Gastroesophageal sphincter (tissue), 4 donors: ENCODE measurements around the gene GLUL. TPM values are rescaled to one million over a fixed set of nuclear protein-coding genes. Genes with fewer than 3 reads are reported as not detected.

Source experiments
- ATAC-seq: fragments of 150-250 bp; one replicate; pipeline ENCODE4 v1.9.1; 2016; ENCODE audit warnings: mild to moderate bottlenecking, moderate library complexity
- H3K27ac ChIP-seq, 4 donors: fragments of 200-600 bp; sonication (generic) in 3 of 4; 1 replicate in 3 of 4; 2 replicates in 1 of 4; pipeline ENCODE4 v1.5.1; 2016 to 2019
- H3K27me3 ChIP-seq: fragments of 200-600 bp; sonication (generic); one replicate; pipeline ENCODE4 v1.5.1; 2019
- H3K36me3 ChIP-seq, 2 donors: fragments of 200-600 bp; sonication (generic); one replicate each; pipeline ENCODE4 v1.5.1; 2019; ENCODE audit warnings: control low read depth in 1 of 2
- H3K4me1 ChIP-seq, 3 donors: fragments of 200-600 bp; sonication (generic); 1 replicate in 2 of 3; 2 replicates in 1 of 3; pipeline ENCODE4 v1.5.1; 2016 to 2019; ENCODE audit warnings: control low read depth in 2 of 3
- H3K4me3 ChIP-seq, 2 donors: fragments of 200-600 bp; sonication (generic); one replicate each; pipeline ENCODE4 v1.5.1; 2019; ENCODE audit warnings: mild to moderate bottlenecking in 1 of 2, moderate library complexity in 1 of 2
- H3K9me3 ChIP-seq, 3 donors: fragments of 200-600 bp; sonication (generic); one replicate each; pipeline ENCODE4 v1.5.1; 2017 to 2019; ENCODE audit warnings: control low read depth in 2 of 3
- EP300 ChIP-seq: sonication (generic); formaldehyde crosslinking; IDR thresholded peaks from one replicate; pipeline ENCODE4 v1.6.1; 2017; ENCODE audit warnings: antibody characterized with exemption, mild to moderate bottlenecking
- POLR2A ChIP-seq, 2 donors: fragments of 450-650 bp; IDR thresholded peaks; one replicate each; pipeline ENCODE4 v1.6.1; 2017; ENCODE audit warnings: antibody characterized with exemption in 2 of 2, mild to moderate bottlenecking in 2 of 2, moderate library complexity in 1 of 2
- POLR2AphosphoS5 ChIP-seq: sonication (generic); formaldehyde crosslinking; IDR thresholded peaks from one replicate; pipeline ENCODE4 v1.6.1; 2017; ENCODE audit warnings: antibody characterized with exemption
- WGBS, 2 donors: methylation state at CpG; one replicate each; pipeline ENCODE4 v1.1.5; 2018; ENCODE audit warnings: low coverage in 1 of 2; 5-methylcytosine and 5-hydroxymethylcytosine counted together
- total RNA-seq, 4 donors: library from RNA; depleted of rRNA; stranded (reverse); fragments of >200 nt; gene quantifications; one replicate each; pipeline ENCODE4 v1.1.0, GENCODE V29; 2016
- TF ChIP-seq, protein P1 (sequence below), 4 experiments: fragments of 200-600 bp in 2 of 4; fragments of 450-650 bp in 2 of 4; sonication (generic) in 1 of 4; IDR thresholded peaks; one replicate each; pipeline ENCODE4 v1.5.1; 2017 to 2019; ENCODE audit warnings: antibody characterized with exemption in 4 of 4, mild to moderate bottlenecking in 2 of 4, moderate library complexity in 2 of 4

Gene GLUL
- total RNA-seq, 4 donors from 2014 or later: 2,239 to 3,071 (median 2,830) TPM

DNA sequence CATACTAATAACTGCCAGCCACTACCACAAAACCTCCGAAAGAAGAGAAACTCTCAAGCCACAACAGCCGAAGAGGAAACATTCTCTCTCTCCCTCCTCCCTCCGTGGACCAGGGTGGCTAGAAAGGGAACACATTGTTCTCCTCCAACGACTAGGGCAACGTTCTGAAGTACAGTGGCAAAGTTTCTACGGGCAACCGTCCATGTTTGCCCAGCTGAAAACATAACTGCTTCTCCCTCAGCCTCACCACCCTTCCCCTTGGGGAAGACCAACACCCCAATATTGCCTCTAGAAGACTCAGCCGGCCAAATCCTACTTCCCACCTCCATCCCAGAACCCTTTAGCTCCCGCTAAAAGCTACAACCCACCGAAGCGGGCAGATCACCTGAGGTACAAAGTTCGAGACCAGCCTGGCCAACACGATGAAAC, 2.0 kb downstream of the GLUL start:
- Histone ChIP-seq H3K27ac (peak overlapping the region; percentile 90 to 100 (median 98)), H3K4me1 (peaks cover 3 to 63% (median 12%) of the 10 kb centered on the region in 3 donors), H3K4me3 (peak overlapping the region; percentile 90 to 97), H3K27me3 (no peaks in the 10 kb centered on the region), H3K36me3 (peaks cover 7 to 56% of the 10 kb centered on the region in 2 donors), H3K9me3 (no peaks in the 10 kb centered on the region)
- ATAC-seq: no peak
- WGBS, 2 donors: 0 to 4% methylated on average over 7 to 10 of the region's 13 CpGs
- TF ChIP-seq, protein P1, sequence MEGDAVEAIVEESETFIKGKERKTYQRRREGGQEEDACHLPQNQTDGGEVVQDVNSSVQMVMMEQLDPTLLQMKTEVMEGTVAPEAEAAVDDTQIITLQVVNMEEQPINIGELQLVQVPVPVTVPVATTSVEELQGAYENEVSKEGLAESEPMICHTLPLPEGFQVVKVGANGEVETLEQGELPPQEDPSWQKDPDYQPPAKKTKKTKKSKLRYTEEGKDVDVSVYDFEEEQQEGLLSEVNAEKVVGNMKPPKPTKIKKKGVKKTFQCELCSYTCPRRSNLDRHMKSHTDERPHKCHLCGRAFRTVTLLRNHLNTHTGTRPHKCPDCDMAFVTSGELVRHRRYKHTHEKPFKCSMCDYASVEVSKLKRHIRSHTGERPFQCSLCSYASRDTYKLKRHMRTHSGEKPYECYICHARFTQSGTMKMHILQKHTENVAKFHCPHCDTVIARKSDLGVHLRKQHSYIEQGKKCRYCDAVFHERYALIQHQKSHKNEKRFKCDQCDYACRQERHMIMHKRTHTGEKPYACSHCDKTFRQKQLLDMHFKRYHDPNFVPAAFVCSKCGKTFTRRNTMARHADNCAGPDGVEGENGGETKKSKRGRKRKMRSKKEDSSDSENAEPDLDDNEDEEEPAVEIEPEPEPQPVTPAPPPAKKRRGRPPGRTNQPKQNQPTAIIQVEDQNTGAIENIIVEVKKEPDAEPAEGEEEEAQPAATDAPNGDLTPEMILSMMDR (IDR thresholded peaks at IDR 0.05): no peak
- TF ChIP-seq POLR2AphosphoS5: peak; percentile 70
- TF ChIP-seq POLR2A (IDR thresholded peaks at IDR 0.05): peak; percentile 21 to 27
- no peak for TF ChIP-seq EP300

DNA sequence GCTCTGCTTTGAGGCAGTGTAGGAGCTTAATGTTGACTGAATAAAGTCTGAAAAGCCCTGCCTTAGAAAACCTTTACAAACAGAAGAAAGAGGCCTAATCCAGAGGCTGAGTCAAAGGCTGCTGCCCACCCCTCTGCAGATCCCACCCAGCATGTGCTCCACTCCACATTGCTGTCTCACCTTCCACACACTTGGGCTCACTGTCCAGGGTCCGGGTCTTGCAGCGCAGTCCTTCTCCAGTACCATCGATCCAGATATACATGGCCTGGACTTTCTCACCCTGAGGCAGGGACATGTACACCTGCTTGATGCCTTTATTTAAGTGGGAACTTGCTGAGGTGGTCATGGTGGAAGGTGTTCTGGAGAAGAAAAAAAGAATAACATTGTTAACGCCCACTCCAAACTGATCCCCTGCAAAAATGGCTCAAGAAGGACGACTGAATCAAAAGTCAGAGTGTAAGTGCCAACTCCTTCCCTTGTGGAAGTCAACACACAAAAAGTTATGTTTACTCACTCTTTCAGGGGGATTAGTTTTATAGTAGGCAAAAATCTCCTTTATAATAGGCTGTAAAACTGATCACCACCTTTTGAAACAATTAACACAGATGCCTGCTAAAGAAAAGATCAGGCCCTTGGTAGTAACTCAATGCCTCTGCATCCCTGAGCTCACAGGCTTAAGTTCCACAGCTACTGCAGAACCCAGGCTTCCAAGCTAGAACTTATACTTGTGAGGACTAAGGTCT, 3.0 kb downstream of the GLUL start:
- no peaks in the 10 kb centered on the region for H3K9me3 ChIP-seq
- peak overlapping the region; percentile 90 to 97 for H3K4me3 ChIP-seq
- 0 to 49% methylated on average over 1 to 4 of the region's 5 CpGs for WGBS, 2 donors
- peak overlapping the region; percentile 90 to 100 (median 98) for H3K27ac ChIP-seq
- TF ChIP-seq POLR2A (IDR thresholded peaks at IDR 0.05) (no peak), EP300 (no peak), POLR2AphosphoS5 (peak; percentile 59)
- H3K36me3 ChIP-seq: peaks cover 14 to 67% of the 10 kb centered on the region in 2 donors
- H3K27me3 ChIP-seq: no peaks in the 10 kb centered on the region
- no peak for ATAC-seq
- H3K4me1 ChIP-seq: peaks cover 3 to 67% (median 12%) of the 10 kb centered on the region in 3 donors

DNA sequence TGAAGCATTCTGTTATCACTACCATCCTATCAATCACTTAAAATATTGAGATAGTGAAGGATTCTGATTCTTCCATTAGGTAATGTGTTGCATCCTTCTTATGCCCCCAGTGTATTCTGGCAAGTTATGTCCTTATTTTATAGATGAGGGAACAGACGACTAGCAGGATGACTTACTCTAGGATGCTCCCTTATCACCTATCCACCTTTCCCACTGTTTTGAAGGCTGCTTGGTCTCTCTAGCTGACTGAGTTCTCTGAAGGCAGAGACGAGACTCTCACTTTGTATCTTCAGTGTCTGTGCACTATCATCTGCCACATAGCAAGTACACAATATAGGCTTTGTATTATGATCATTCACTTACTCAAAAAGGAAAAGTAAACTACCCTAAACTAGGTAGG, 4.0 kb downstream of the GLUL start:
- H3K9me3 ChIP-seq: no peaks in the 10 kb centered on the region
- ATAC-seq: no peak
- H3K27ac ChIP-seq: peak overlapping the region in 3 of 4 donors; percentile 98 to 100 (median 99)
- 52 to 80% methylated on average over 1 to 2 of the region's 2 CpGs for WGBS, 2 donors
- H3K4me1 ChIP-seq: peaks cover 3 to 67% (median 12%) of the 10 kb centered on the region in 3 donors
- peak overlapping the region; percentile 90 to 97 for H3K4me3 ChIP-seq
- peaks cover 18 to 77% of the 10 kb centered on the region in 2 donors for H3K36me3 ChIP-seq
- TF ChIP-seq EP300: no peak
- TF ChIP-seq, protein P1 (IDR thresholded peaks at IDR 0.05): no peak
- peak; percentile 39 for TF ChIP-seq POLR2AphosphoS5
- no peak for TF ChIP-seq POLR2A (IDR thresholded peaks at IDR 0.05)
- H3K27me3 ChIP-seq: no peaks in the 10 kb centered on the region

DNA sequence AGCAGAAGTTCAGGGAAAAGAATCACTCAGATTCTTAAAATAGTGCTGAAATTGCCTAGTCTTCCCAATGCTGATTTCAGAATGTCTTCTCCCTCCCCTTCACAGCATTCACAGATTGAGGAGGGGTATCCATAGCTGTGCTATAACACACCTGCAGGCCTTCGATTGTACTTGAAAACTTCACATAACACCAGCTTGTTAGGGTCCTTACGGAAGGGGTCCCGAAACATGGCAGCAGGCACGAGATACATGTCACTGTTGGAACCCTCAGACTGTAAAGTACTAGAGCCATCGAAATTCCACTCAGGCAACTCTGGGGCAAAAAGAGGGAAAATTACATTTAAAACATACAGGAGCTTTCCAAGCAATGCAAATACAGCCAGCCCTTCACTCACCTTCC, 4.6 kb downstream of the GLUL start:
- peaks cover 3 to 64% (median 12%) of the 10 kb centered on the region in 3 donors for H3K4me1 ChIP-seq
- TF ChIP-seq POLR2AphosphoS5 (no peak), POLR2A (IDR thresholded peaks at IDR 0.05) (no peak), EP300 (no peak)
- TF ChIP-seq, protein P1 (IDR thresholded peaks at IDR 0.05): no peak

DNA sequence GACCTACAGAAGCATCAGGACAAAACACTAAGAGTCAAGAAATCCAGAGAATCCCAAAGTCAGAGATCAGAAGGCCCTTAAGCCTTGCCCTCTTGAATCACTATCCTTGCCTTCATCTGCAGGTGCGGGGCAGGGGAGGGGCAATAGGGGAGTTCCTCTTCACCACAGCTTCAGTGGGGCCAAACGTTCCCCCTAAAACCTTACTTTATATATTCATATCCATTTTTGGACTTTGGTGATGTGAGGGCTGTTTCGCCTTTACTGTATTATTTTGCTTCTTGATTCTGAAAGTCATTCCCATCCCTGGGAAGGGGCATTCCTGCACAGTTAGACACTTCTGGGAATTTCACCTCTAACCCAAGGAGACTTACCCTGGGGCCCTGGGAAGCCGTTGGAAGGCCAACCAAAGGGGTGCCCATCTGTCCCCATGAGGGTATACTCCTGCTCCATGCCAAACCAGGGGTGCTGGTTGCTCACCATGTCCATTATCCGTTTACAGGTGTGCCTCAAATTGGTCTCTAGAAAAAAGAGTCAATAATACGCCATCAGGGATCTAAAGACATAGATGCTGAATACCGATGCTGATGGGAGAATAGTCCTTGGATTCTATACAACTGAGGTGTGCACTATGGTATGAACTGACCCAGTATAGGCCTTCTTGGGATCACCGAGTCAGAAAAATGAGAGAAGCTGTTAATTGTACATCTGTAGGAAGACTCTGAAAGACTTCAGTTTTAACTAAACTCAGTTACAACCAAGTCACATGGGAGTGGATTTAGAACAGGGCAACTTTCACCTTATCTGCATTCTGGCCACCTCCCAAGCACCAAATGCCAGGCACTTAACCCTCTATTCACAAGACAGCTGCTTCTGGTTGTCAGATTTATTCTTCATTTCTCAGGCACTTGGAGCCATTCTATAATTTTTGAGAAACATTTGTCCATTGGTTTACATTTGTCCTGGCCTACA, 5.4 kb downstream of the GLUL start:
- Histone ChIP-seq H3K4me1 (peaks cover 3 to 64% (median 12%) of the 10 kb centered on the region in 3 donors), H3K36me3 (peaks cover 18 to 91% of the 10 kb centered on the region in 2 donors), H3K4me3 (peak overlapping the region in 1 of 2 donors; percentile 97), H3K27me3 (no peaks in the 10 kb centered on the region), H3K9me3 (no peaks in the 10 kb centered on the region), H3K27ac (peak overlapping the region in 3 of 4 donors; percentile 98 to 100 (median 99))
- ATAC-seq: no peak
- TF ChIP-seq POLR2A (IDR thresholded peaks at IDR 0.05) (peak; percentile 2 to 11), POLR2AphosphoS5 (peak; percentile 63), EP300 (no peak)
- TF ChIP-seq, protein P1 (IDR thresholded peaks at IDR 0.05): no peak
- WGBS, 2 donors: 82 to 93% methylated on average over 3 to 7 of the region's 8 CpGs

More for the DNA sequence above, 4.6 kb downstream of the GLUL start:
- no peaks in the 10 kb centered on the region for H3K27me3 ChIP-seq
- H3K4me3 ChIP-seq: peak overlapping the region; percentile 90 to 97
- ATAC-seq: no peak
- 95 to 100% methylated on average over 1 to 5 of the region's 5 CpGs for WGBS, 2 donors
- H3K27ac ChIP-seq: peak overlapping the region in 3 of 4 donors; percentile 98 to 100 (median 99)
- peaks cover 18 to 83% of the 10 kb centered on the region in 2 donors for H3K36me3 ChIP-seq
- H3K9me3 ChIP-seq: no peaks in the 10 kb centered on the region
